ENCODE data around the gene IGF2BP3.

Gene IGF2BP3

GRCh38 chr7:23389701-23390100 is 80.6 kb downstream of the IGF2BP3 start:
- Histone ChIP-seq H3K4me3 (ENCODE audit: low read depth in 1 of 5, low read length in 5 of 5) (no peak overlapping the region), H3K27ac (ENCODE audit: low read depth, low read length) (no peak overlapping the region), H3K4me1 (ENCODE audit: control insufficient read depth in 5 of 5, insufficient read depth in 5 of 5, low read length in 5 of 5) (no peaks in the 10 kb centered on the region), H3K9me3 (ENCODE audit: control insufficient read depth in 5 of 5, low read length in 5 of 5) (no peaks in the 10 kb centered on the region), H3K36me3 (ENCODE audit: control insufficient read depth in 5 of 5, insufficient read depth in 5 of 5, low read length in 5 of 5) (no peaks in the 10 kb centered on the region), H3K27me3 (ENCODE audit: control insufficient read depth in 5 of 5, insufficient read depth in 4 of 5, low read length in 5 of 5) (no peaks in the 10 kb centered on the region), H3K9ac (ENCODE audit: low read length in 5 of 5) (no peak overlapping the region)

- Histone ChIP-seq H3K4me1 (ENCODE audit: control insufficient read depth in 5 of 5, insufficient read depth in 5 of 5, low read length in 5 of 5) (no peaks in the 10 kb centered on the region), H3K36me3 (ENCODE audit: control insufficient read depth in 5 of 5, insufficient read depth in 5 of 5, low read length in 5 of 5) (no peaks in the 10 kb centered on the region), H3K4me3 (ENCODE audit: low read depth in 1 of 5, low read length in 5 of 5) (no peak overlapping the region), H3K27ac (ENCODE audit: low read depth, low read length) (no peak overlapping the region), H3K9me3 (ENCODE audit: control insufficient read depth in 5 of 5, low read length in 5 of 5) (no peaks in the 10 kb centered on the region), H3K9ac (ENCODE audit: low read length in 5 of 5) (no peak overlapping the region), H3K27me3 (ENCODE audit: control insufficient read depth in 5 of 5, insufficient read depth in 4 of 5, low read length in 5 of 5) (no peaks in the 10 kb centered on the region)
Observed at GRCh38 chr7:23387583-23387982, 82.7 kb downstream of the IGF2BP3 start.

- no peaks in the 10 kb centered on the region for H3K27me3 ChIP-seq (ENCODE audit: control insufficient read depth in 5 of 5, insufficient read depth in 4 of 5, low read length in 5 of 5)
- H3K4me1 ChIP-seq (ENCODE audit: control insufficient read depth in 5 of 5, insufficient read depth in 5 of 5, low read length in 5 of 5) = no peaks in the 10 kb centered on the region
- H3K4me3 ChIP-seq (ENCODE audit: low read depth in 1 of 5, low read length in 5 of 5) = no peak overlapping the region
- no peak overlapping the region for H3K27ac ChIP-seq (ENCODE audit: low read depth, low read length)
- no peaks in the 10 kb centered on the region for H3K9me3 ChIP-seq (ENCODE audit: control insufficient read depth in 5 of 5, low read length in 5 of 5)
- no peaks in the 10 kb centered on the region for H3K36me3 ChIP-seq (ENCODE audit: control insufficient read depth in 5 of 5, insufficient read depth in 5 of 5, low read length in 5 of 5)
- H3K9ac ChIP-seq (ENCODE audit: low read length in 5 of 5) = no peak overlapping the region
Observed at GRCh38 chr7:23385140-23385539, 85.2 kb downstream of the IGF2BP3 start.

GRCh38 chr7:23383225-23383624 is 87.1 kb downstream of the IGF2BP3 start:
- Histone ChIP-seq H3K27ac (ENCODE audit: low read depth, low read length) (no peak overlapping the region), H3K4me3 (ENCODE audit: low read depth in 1 of 5, low read length in 5 of 5) (no peak overlapping the region), H3K36me3 (ENCODE audit: control insufficient read depth in 5 of 5, insufficient read depth in 5 of 5, low read length in 5 of 5) (no peaks in the 10 kb centered on the region), H3K4me1 (ENCODE audit: control insufficient read depth in 5 of 5, insufficient read depth in 5 of 5, low read length in 5 of 5) (no peaks in the 10 kb centered on the region), H3K27me3 (ENCODE audit: control insufficient read depth in 5 of 5, insufficient read depth in 4 of 5, low read length in 5 of 5) (no peaks in the 10 kb centered on the region), H3K9ac (ENCODE audit: low read length in 5 of 5) (no peak overlapping the region), H3K9me3 (ENCODE audit: control insufficient read depth in 5 of 5, low read length in 5 of 5) (no peaks in the 10 kb centered on the region)

GRCh38 chr7:23380961-23381360 is 89.3 kb downstream of the IGF2BP3 start:
- H3K4me3 ChIP-seq (ENCODE audit: low read depth in 1 of 5, low read length in 5 of 5) = no peak overlapping the region
- H3K9ac ChIP-seq (ENCODE audit: low read length in 5 of 5) = no peak overlapping the region

GRCh38 chr7:23380556-23380955 is 89.7 kb downstream of the IGF2BP3 start:
- Histone ChIP-seq H3K27ac (ENCODE audit: low read depth, low read length) (no peak overlapping the region), H3K4me1 (ENCODE audit: control insufficient read depth in 5 of 5, insufficient read depth in 5 of 5, low read length in 5 of 5) (no peaks in the 10 kb centered on the region), H3K9me3 (ENCODE audit: control insufficient read depth in 5 of 5, low read length in 5 of 5) (no peaks in the 10 kb centered on the region), H3K4me3 (ENCODE audit: low read depth in 1 of 5, low read length in 5 of 5) (no peak overlapping the region), H3K9ac (ENCODE audit: low read length in 5 of 5) (no peak overlapping the region), H3K36me3 (ENCODE audit: control insufficient read depth in 5 of 5, insufficient read depth in 5 of 5, low read length in 5 of 5) (no peaks in the 10 kb centered on the region), H3K27me3 (ENCODE audit: control insufficient read depth in 5 of 5, insufficient read depth in 4 of 5, low read length in 5 of 5) (no peaks in the 10 kb centered on the region)

More at GRCh38 chr7:23380961-23381360, 89.3 kb downstream of the IGF2BP3 start:
- H3K27ac ChIP-seq (ENCODE audit: low read depth, low read length) = no peak overlapping the region
- no peaks in the 10 kb centered on the region for H3K9me3 ChIP-seq (ENCODE audit: control insufficient read depth in 5 of 5, low read length in 5 of 5)
- no peaks in the 10 kb centered on the region for H3K36me3 ChIP-seq (ENCODE audit: control insufficient read depth in 5 of 5, insufficient read depth in 5 of 5, low read length in 5 of 5)
- no peaks in the 10 kb centered on the region for H3K27me3 ChIP-seq (ENCODE audit: control insufficient read depth in 5 of 5, insufficient read depth in 4 of 5, low read length in 5 of 5)
- no peaks in the 10 kb centered on the region for H3K4me1 ChIP-seq (ENCODE audit: control insufficient read depth in 5 of 5, insufficient read depth in 5 of 5, low read length in 5 of 5)

- no peak overlapping the region for H3K27ac ChIP-seq (ENCODE audit: low read depth, low read length)
- no peaks in the 10 kb centered on the region for H3K27me3 ChIP-seq (ENCODE audit: control insufficient read depth in 5 of 5, insufficient read depth in 4 of 5, low read length in 5 of 5)
- no peaks in the 10 kb centered on the region for H3K9me3 ChIP-seq (ENCODE audit: control insufficient read depth in 5 of 5, low read length in 5 of 5)
- H3K36me3 ChIP-seq (ENCODE audit: control insufficient read depth in 5 of 5, insufficient read depth in 5 of 5, low read length in 5 of 5) = no peaks in the 10 kb centered on the region
- no peaks in the 10 kb centered on the region for H3K4me1 ChIP-seq (ENCODE audit: control insufficient read depth in 5 of 5, insufficient read depth in 5 of 5, low read length in 5 of 5)
- H3K9ac ChIP-seq (ENCODE audit: low read length in 5 of 5) = no peak overlapping the region
- H3K4me3 ChIP-seq (ENCODE audit: low read depth in 1 of 5, low read length in 5 of 5) = no peak overlapping the region
Observed at GRCh38 chr7:23378996-23379395, 91.3 kb downstream of the IGF2BP3 start.

- H3K27me3 ChIP-seq (ENCODE audit: control insufficient read depth in 5 of 5, insufficient read depth in 4 of 5, low read length in 5 of 5) = no peaks in the 10 kb centered on the region
- H3K4me1 ChIP-seq (ENCODE audit: control insufficient read depth in 5 of 5, insufficient read depth in 5 of 5, low read length in 5 of 5) = no peaks in the 10 kb centered on the region
- no peaks in the 10 kb centered on the region for H3K36me3 ChIP-seq (ENCODE audit: control insufficient read depth in 5 of 5, insufficient read depth in 5 of 5, low read length in 5 of 5)
- H3K27ac ChIP-seq (ENCODE audit: low read depth, low read length) = no peak overlapping the region
- H3K4me3 ChIP-seq (ENCODE audit: low read depth in 1 of 5, low read length in 5 of 5) = no peak overlapping the region
- H3K9me3 ChIP-seq (ENCODE audit: control insufficient read depth in 5 of 5, low read length in 5 of 5) = no peaks in the 10 kb centered on the region
- H3K9ac ChIP-seq (ENCODE audit: low read length in 5 of 5) = no peak overlapping the region
Observed at GRCh38 chr7:23377134-23377533, 93.2 kb downstream of the IGF2BP3 start.

- Histone ChIP-seq H3K9ac (ENCODE audit: low read length in 5 of 5) (no peak overlapping the region), H3K4me1 (ENCODE audit: control insufficient read depth in 5 of 5, insufficient read depth in 5 of 5, low read length in 5 of 5) (no peaks in the 10 kb centered on the region), H3K9me3 (ENCODE audit: control insufficient read depth in 5 of 5, low read length in 5 of 5) (no peaks in the 10 kb centered on the region), H3K27ac (ENCODE audit: low read depth, low read length) (no peak overlapping the region), H3K27me3 (ENCODE audit: control insufficient read depth in 5 of 5, insufficient read depth in 4 of 5, low read length in 5 of 5) (no peaks in the 10 kb centered on the region), H3K4me3 (ENCODE audit: low read depth in 1 of 5, low read length in 5 of 5) (no peak overlapping the region), H3K36me3 (ENCODE audit: control insufficient read depth in 5 of 5, insufficient read depth in 5 of 5, low read length in 5 of 5) (no peaks in the 10 kb centered on the region)
Observed at GRCh38 chr7:23373151-23374004, 96.9 kb downstream of the IGF2BP3 start.

GRCh38 chr7:23372611-23373010 is 97.7 kb downstream of the IGF2BP3 start:
- no peak overlapping the region for H3K4me3 ChIP-seq (ENCODE audit: low read depth in 1 of 5, low read length in 5 of 5)
- H3K9me3 ChIP-seq (ENCODE audit: control insufficient read depth in 5 of 5, low read length in 5 of 5) = no peaks in the 10 kb centered on the region
- H3K9ac ChIP-seq (ENCODE audit: low read length in 5 of 5) = no peak overlapping the region
- no peaks in the 10 kb centered on the region for H3K36me3 ChIP-seq (ENCODE audit: control insufficient read depth in 5 of 5, insufficient read depth in 5 of 5, low read length in 5 of 5)
- H3K4me1 ChIP-seq (ENCODE audit: control insufficient read depth in 5 of 5, insufficient read depth in 5 of 5, low read length in 5 of 5) = no peaks in the 10 kb centered on the region
- no peaks in the 10 kb centered on the region for H3K27me3 ChIP-seq (ENCODE audit: control insufficient read depth in 5 of 5, insufficient read depth in 4 of 5, low read length in 5 of 5)
- H3K27ac ChIP-seq (ENCODE audit: low read depth, low read length) = no peak overlapping the region

Measured in subcutaneous abdominal adipose tissue (tissue), 5 donors.